GM21576 (cell line): ENCODE measurements around the gene ACAP2.
A peak's percentile ranks its signal among the peaks of the same experiment; 100 is the strongest.
"Not testable (repeated sequence)": the region's sequence is repeated elsewhere in the genome, so short reads cannot be mapped to it uniquely, and the experiment has no call there.

Experiments used
- ATAC-seq: cut with Tn5 transposase; IDR thresholded peaks from one replicate; pipeline ENCODE4 v1.9.1; 2021; ENCODE audit warnings: mild to moderate bottlenecking, moderate library complexity; ENCODE audit not compliant: unreplicated experiment

Gene ACAP2

GRCh38 chr3:195442573-195443390 lies at the start of gene ACAP2:
Gene ACAP2 (minus strand): TSS chr3:195443020. CDS start chr3:195442847, 173 bp downstream.
- peak; percentile 90 for ATAC-seq

GRCh38 chr3:195475614-195476013 lies 32.8 kb upstream of the ACAP2 start:
- ATAC-seq, result no peak

GRCh38 chr3:195475116-195475515 lies 32.3 kb upstream of the ACAP2 start:
- not testable (repeated sequence) for ATAC-seq

- no peak for ATAC-seq
Observed at GRCh38 chr3:195468841-195469240, 26.0 kb upstream of the ACAP2 start.

- ATAC-seq, result no peak
Observed at GRCh38 chr3:195468391-195468776, 25.6 kb upstream of the ACAP2 start.

- ATAC-seq, result no peak
Observed at GRCh38 chr3:195467641-195468390, 25.0 kb upstream of the ACAP2 start.

- ATAC-seq, result no peak
Observed at GRCh38 chr3:195466251-195466650, 23.4 kb upstream of the ACAP2 start.

GRCh38 chr3:195462922-195463321 lies 20.1 kb upstream of the ACAP2 start:
- not testable (repeated sequence) for ATAC-seq

GRCh38 chr3:195462308-195462610 lies 19.4 kb upstream of the ACAP2 start:
- ATAC-seq, result no peak

GRCh38 chr3:195461594-195462307 lies 18.9 kb upstream of the ACAP2 start:
- no peak for ATAC-seq

GRCh38 chr3:195460091-195460713 lies 17.4 kb upstream of the ACAP2 start:
- ATAC-seq, result no peak

GRCh38 chr3:195458316-195458717 lies 15.5 kb upstream of the ACAP2 start:
- ATAC-seq, result peak; percentile 76

GRCh38 chr3:195455789-195456188 lies 13.0 kb upstream of the ACAP2 start:
- no peak for ATAC-seq

GRCh38 chr3:195453236-195453635 lies 10.4 kb upstream of the ACAP2 start:
- ATAC-seq, result no peak

- no peak for ATAC-seq
Observed at GRCh38 chr3:195451373-195452015, 8.7 kb upstream of the ACAP2 start.

GRCh38 chr3:195450731-195451229 lies 8.0 kb upstream of the ACAP2 start:
- ATAC-seq, result no peak

- no peak for ATAC-seq
Observed at GRCh38 chr3:195448205-195448875, 5.5 kb upstream of the ACAP2 start.

GRCh38 chr3:195447201-195447600 lies 4.4 kb upstream of the ACAP2 start:
- no peak for ATAC-seq

- no peak for ATAC-seq
Observed at GRCh38 chr3:195446359-195446758, 3.5 kb upstream of the ACAP2 start.

GRCh38 chr3:195445885-195446284 lies 3.1 kb upstream of the ACAP2 start:
- no peak for ATAC-seq
